Activated naive CD8-positive, alpha-beta T cell (primary cell): ENCODE measurements around the gene MED12.

Experiments used
- H3K27ac Mint-ChIP-seq: one replicate; pipeline ENCODE4 v1.8.0; 2021; ENCODE audit warnings: mixed read lengths
- H3K27me3 Mint-ChIP-seq: one replicate; pipeline ENCODE4 v1.8.0; 2021; ENCODE audit warnings: mixed read lengths
- H3K36me3 Mint-ChIP-seq: one replicate; pipeline ENCODE4 v1.8.0; 2021; ENCODE audit warnings: mixed read lengths
- H3K4me1 Mint-ChIP-seq: one replicate; pipeline ENCODE4 v1.8.0; 2021; ENCODE audit warnings: low read depth, mixed read lengths
- H3K4me3 Mint-ChIP-seq: one replicate; pipeline ENCODE4 v1.8.0; 2021; ENCODE audit warnings: mild to moderate bottlenecking, mixed read lengths
- H3K9me3 Mint-ChIP-seq: one replicate; pipeline ENCODE4 v1.8.0; 2021; ENCODE audit warnings: low read depth, mixed read lengths

Gene MED12

GRCh38 chrX:71128915-71129765, 10.7 kb downstream of the MED12 start:
- Mint-ChIP-seq H3K27ac (peak overlapping the region; percentile 76), H3K27me3 (no peaks in the 10 kb centered on the region), H3K9me3 (no peaks in the 10 kb centered on the region), H3K36me3 (peaks cover 5% of the 10 kb centered on the region), H3K4me3 (peak overlapping the region; percentile 61), H3K4me1 (peaks cover 18% of the 10 kb centered on the region)

- Mint-ChIP-seq H3K9me3 (no peaks in the 10 kb centered on the region), H3K4me1 (peaks cover 17% of the 10 kb centered on the region), H3K27me3 (no peaks in the 10 kb centered on the region), H3K4me3 (no peak overlapping the region), H3K36me3 (peaks cover 7% of the 10 kb centered on the region), H3K27ac (peak overlapping the region; percentile 28)
Observed at GRCh38 chrX:71131510-71131909, 13.1 kb downstream of the MED12 start.

GRCh38 chrX:71140440-71140839, 22.0 kb downstream of the MED12 start:
- Mint-ChIP-seq H3K9me3 (no peaks in the 10 kb centered on the region), H3K4me3 (no peak overlapping the region), H3K4me1 (peaks cover 14% of the 10 kb centered on the region), H3K27me3 (no peaks in the 10 kb centered on the region), H3K36me3 (peaks cover 4% of the 10 kb centered on the region), H3K27ac (no peak overlapping the region)

- Mint-ChIP-seq H3K27ac (no peak overlapping the region), H3K36me3 (peaks cover 4% of the 10 kb centered on the region), H3K4me3 (no peak overlapping the region), H3K9me3 (no peaks in the 10 kb centered on the region), H3K4me1 (peaks cover 20% of the 10 kb centered on the region), H3K27me3 (no peaks in the 10 kb centered on the region)
Observed at GRCh38 chrX:71143508-71143907, 25.1 kb downstream of the MED12 start.

- H3K4me3 Mint-ChIP-seq: no peak within 1 kb of the TSS
- H3K27ac Mint-ChIP-seq: no peak within 1 kb of the TSS
- no peaks in the 10 kb centered on the region for H3K27me3 Mint-ChIP-seq
- no peaks in the 10 kb centered on the region for H3K36me3 Mint-ChIP-seq
- no peaks in the 10 kb centered on the region for H3K9me3 Mint-ChIP-seq
- H3K4me1 Mint-ChIP-seq: peaks cover 12% of the 10 kb centered on the region
Observed at GRCh38 chrX:71144651-71145050, 26.3 kb downstream of the MED12 start, which contains the start of gene NLGN3. NLGN3 (plus strand) TSS chrX:71144841; CDS start chrX:71147750, 2,909 bp downstream.

- no peak overlapping the region for H3K4me3 Mint-ChIP-seq
- H3K4me1 Mint-ChIP-seq: peaks cover 12% of the 10 kb centered on the region
- H3K9me3 Mint-ChIP-seq: no peaks in the 10 kb centered on the region
- no peaks in the 10 kb centered on the region for H3K36me3 Mint-ChIP-seq
- H3K27ac Mint-ChIP-seq: no peak overlapping the region
- no peaks in the 10 kb centered on the region for H3K27me3 Mint-ChIP-seq
Observed at GRCh38 chrX:71147496-71148277, 29.3 kb downstream of the MED12 start.

GRCh38 chrX:71148278-71148663, 29.9 kb downstream of the MED12 start:
- Mint-ChIP-seq H3K4me1 (peaks cover 12% of the 10 kb centered on the region), H3K4me3 (no peak overlapping the region), H3K27me3 (no peaks in the 10 kb centered on the region), H3K9me3 (no peaks in the 10 kb centered on the region), H3K27ac (no peak overlapping the region), H3K36me3 (no peaks in the 10 kb centered on the region)

- no peaks in the 10 kb centered on the region for H3K27me3 Mint-ChIP-seq
- H3K9me3 Mint-ChIP-seq: no peaks in the 10 kb centered on the region
- H3K27ac Mint-ChIP-seq: no peak overlapping the region
- peaks cover 3% of the 10 kb centered on the region for H3K4me1 Mint-ChIP-seq
- peaks cover 3% of the 10 kb centered on the region for H3K36me3 Mint-ChIP-seq
- H3K4me3 Mint-ChIP-seq: no peak overlapping the region
Observed at GRCh38 chrX:71151366-71151765, 33.0 kb downstream of the MED12 start.

GRCh38 chrX:71154196-71154595, 35.8 kb downstream of the MED12 start:
- Mint-ChIP-seq H3K4me3 (no peak overlapping the region), H3K36me3 (peaks cover 3% of the 10 kb centered on the region), H3K4me1 (peaks cover 6% of the 10 kb centered on the region), H3K27ac (no peak overlapping the region), H3K9me3 (no peaks in the 10 kb centered on the region), H3K27me3 (no peaks in the 10 kb centered on the region)

- Mint-ChIP-seq H3K4me1 (peaks cover 9% of the 10 kb centered on the region), H3K27me3 (no peaks in the 10 kb centered on the region), H3K27ac (no peak overlapping the region), H3K36me3 (peaks cover 3% of the 10 kb centered on the region), H3K9me3 (no peaks in the 10 kb centered on the region), H3K4me3 (no peak overlapping the region)
Observed at GRCh38 chrX:71154641-71155040, 36.2 kb downstream of the MED12 start.

GRCh38 chrX:71158603-71159002, 40.2 kb downstream of the MED12 start:
- H3K36me3 Mint-ChIP-seq: peaks cover 3% of the 10 kb centered on the region
- H3K4me1 Mint-ChIP-seq: peaks cover 9% of the 10 kb centered on the region
- H3K9me3 Mint-ChIP-seq: no peaks in the 10 kb centered on the region
- H3K27ac Mint-ChIP-seq: no peak overlapping the region
- H3K27me3 Mint-ChIP-seq: no peaks in the 10 kb centered on the region
- H3K4me3 Mint-ChIP-seq: no peak overlapping the region

- Mint-ChIP-seq H3K27me3 (no peaks in the 10 kb centered on the region), H3K27ac (no peak overlapping the region), H3K36me3 (peaks cover 3% of the 10 kb centered on the region), H3K4me3 (no peak overlapping the region), H3K4me1 (peaks cover 9% of the 10 kb centered on the region), H3K9me3 (no peaks in the 10 kb centered on the region)
Observed at GRCh38 chrX:71159335-71159734, 40.9 kb downstream of the MED12 start.

GRCh38 chrX:71160475-71160874, 42.1 kb downstream of the MED12 start:
- Mint-ChIP-seq H3K4me1 (peaks cover 9% of the 10 kb centered on the region), H3K4me3 (no peak overlapping the region), H3K27ac (no peak overlapping the region), H3K36me3 (peaks cover 3% of the 10 kb centered on the region), H3K27me3 (no peaks in the 10 kb centered on the region), H3K9me3 (no peaks in the 10 kb centered on the region)

- Mint-ChIP-seq H3K27ac (no peak overlapping the region), H3K4me3 (no peak overlapping the region), H3K9me3 (no peaks in the 10 kb centered on the region), H3K36me3 (peaks cover 3% of the 10 kb centered on the region), H3K4me1 (peaks cover 9% of the 10 kb centered on the region), H3K27me3 (no peaks in the 10 kb centered on the region)
Observed at GRCh38 chrX:71162981-71163380, 44.6 kb downstream of the MED12 start.

GRCh38 chrX:71164071-71164470, 45.7 kb downstream of the MED12 start:
- Mint-ChIP-seq H3K4me1 (peaks cover 4% of the 10 kb centered on the region), H3K9me3 (no peaks in the 10 kb centered on the region), H3K4me3 (no peak overlapping the region), H3K27ac (no peak overlapping the region), H3K36me3 (peaks cover 3% of the 10 kb centered on the region), H3K27me3 (no peaks in the 10 kb centered on the region)
